Osteoblast (primary cell): Measurements from ENCODE around the gene GALNT9. TPM values are rescaled to one million over a fixed set of nuclear protein-coding genes. Genes with fewer than 3 reads are reported as not detected.

ENCODE experiments used
- DNase-seq: peaks from one replicate; pipeline ENCODE4 v3.0.0; 2011; ENCODE audit warnings: low spot score, mixed read lengths; ENCODE audit not compliant: insufficient read length; ENCODE audit errors: missing footprints
- H2AFZ ChIP-seq: 2 replicates; pipeline ENCODE4 v1.6.0; 2011; ENCODE audit warnings: mild to moderate bottlenecking, low read length
- H3K27ac ChIP-seq: 2 replicates; pipeline ENCODE4 v1.5.1; 2011; ENCODE audit warnings: mild to moderate bottlenecking, low read depth, low read length, moderate library complexity
- H3K27me3 ChIP-seq: 2 replicates; pipeline ENCODE4 v1.6.0; 2012; ENCODE audit warnings: mild to moderate bottlenecking, control low read depth, inconsistent platforms, low read length, moderate library complexity; ENCODE audit not compliant: insufficient read depth
- H3K36me3 ChIP-seq: 2 replicates; pipeline ENCODE4 v1.5.1; 2011; ENCODE audit warnings: mild to moderate bottlenecking, low read length, control low read depth, moderate library complexity; ENCODE audit not compliant: insufficient read depth
- H3K4me1 ChIP-seq: 2 replicates; pipeline ENCODE4 v1.5.1; 2011; ENCODE audit warnings: mild to moderate bottlenecking, low read length, control low read depth, moderate library complexity; ENCODE audit not compliant: insufficient read depth
- H3K4me2 ChIP-seq: 2 replicates; pipeline ENCODE4 v1.6.0; 2011; ENCODE audit warnings: mild to moderate bottlenecking, low read length; ENCODE audit not compliant: insufficient read depth
- H3K4me3 ChIP-seq: fragments of 200-600 bp; sonication (generic); 3 replicates; pipeline ENCODE4 v1.5.1; 2012; ENCODE audit warnings: mild to moderate bottlenecking, low read length, inconsistent platforms; ENCODE audit not compliant: insufficient read depth
- H3K79me2 ChIP-seq: 2 replicates; pipeline ENCODE4 v1.6.0; 2012; ENCODE audit warnings: mild to moderate bottlenecking, low read length, control low read depth, inconsistent platforms; ENCODE audit not compliant: insufficient read depth
- H3K9me3 ChIP-seq: 2 replicates; pipeline ENCODE4 v1.5.1; 2011; ENCODE audit warnings: low read depth, low read length, control low read depth
- H4K20me1 ChIP-seq: 2 replicates; pipeline ENCODE4 v1.6.0; 2012; ENCODE audit warnings: mild to moderate bottlenecking, low read length, control low read depth; ENCODE audit not compliant: insufficient read depth
- total RNA-seq: library from RNA; depleted of rRNA; stranded (reverse); fragments of >200 nt; gene quantifications from 2 replicates; pipeline ENCODE4 v1.2.3, GENCODE V29; 2012
- TF ChIP-seq, protein P1 (sequence below): IDR thresholded peaks from 2 replicates; pipeline ENCODE4 v1.5.1; 2011; ENCODE audit warnings: mild to moderate bottlenecking, low read depth, low read length, moderate library complexity; ENCODE audit errors: extremely low read depth

The GALNT9 gene
- total RNA-seq, 1 donor: 0.36 TPM

DNA sequence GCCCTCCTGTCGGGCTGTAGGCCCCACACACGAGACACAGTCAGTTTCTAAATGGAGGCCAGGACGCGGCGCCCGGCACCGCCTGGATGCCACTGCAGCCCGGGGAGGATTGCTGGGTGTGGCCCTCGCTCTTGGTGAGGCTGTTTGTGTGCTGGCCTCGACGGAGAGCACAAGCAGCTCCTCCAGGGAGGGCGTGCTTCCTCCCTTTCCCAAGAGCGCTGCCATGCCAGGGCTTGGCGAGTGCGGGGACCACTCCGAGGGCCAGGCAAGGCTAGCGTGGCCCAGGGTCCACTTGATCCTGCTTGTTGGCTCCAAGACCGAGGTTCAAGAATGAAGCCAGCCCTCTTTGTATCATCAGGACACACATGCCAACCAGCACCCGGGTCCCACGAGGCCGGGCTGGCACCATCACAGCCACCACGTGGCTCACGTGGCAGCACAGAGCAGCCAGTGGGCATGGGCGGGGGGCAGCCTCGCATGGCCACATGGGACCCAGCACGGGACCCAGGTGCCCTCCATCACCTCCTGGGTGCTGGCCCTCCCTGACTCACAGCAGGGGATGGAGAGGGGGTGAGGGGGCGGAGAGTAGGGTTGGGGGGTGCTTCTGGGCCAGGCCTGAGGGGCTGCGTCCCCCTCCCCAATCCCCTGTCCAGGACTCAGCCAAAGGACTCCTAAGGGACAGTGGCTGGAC is 113.9 kb downstream of the GALNT9 start:
- no peak overlapping the region for H3K27ac ChIP-seq
- H3K27me3 ChIP-seq: no peaks in the 10 kb centered on the region
- H3K79me2 ChIP-seq: no peaks in the 10 kb centered on the region
- H3K4me3 ChIP-seq: no peak overlapping the region
- no peak overlapping the region for H2AFZ ChIP-seq
- H3K4me2 ChIP-seq: no peak overlapping the region
- H3K4me1 ChIP-seq: no peaks in the 10 kb centered on the region
- H3K9me3 ChIP-seq: no peaks in the 10 kb centered on the region
- DNase-seq: no peak
- no peaks in the 10 kb centered on the region for H4K20me1 ChIP-seq
- no peaks in the 10 kb centered on the region for H3K36me3 ChIP-seq
- TF ChIP-seq, protein P1, sequence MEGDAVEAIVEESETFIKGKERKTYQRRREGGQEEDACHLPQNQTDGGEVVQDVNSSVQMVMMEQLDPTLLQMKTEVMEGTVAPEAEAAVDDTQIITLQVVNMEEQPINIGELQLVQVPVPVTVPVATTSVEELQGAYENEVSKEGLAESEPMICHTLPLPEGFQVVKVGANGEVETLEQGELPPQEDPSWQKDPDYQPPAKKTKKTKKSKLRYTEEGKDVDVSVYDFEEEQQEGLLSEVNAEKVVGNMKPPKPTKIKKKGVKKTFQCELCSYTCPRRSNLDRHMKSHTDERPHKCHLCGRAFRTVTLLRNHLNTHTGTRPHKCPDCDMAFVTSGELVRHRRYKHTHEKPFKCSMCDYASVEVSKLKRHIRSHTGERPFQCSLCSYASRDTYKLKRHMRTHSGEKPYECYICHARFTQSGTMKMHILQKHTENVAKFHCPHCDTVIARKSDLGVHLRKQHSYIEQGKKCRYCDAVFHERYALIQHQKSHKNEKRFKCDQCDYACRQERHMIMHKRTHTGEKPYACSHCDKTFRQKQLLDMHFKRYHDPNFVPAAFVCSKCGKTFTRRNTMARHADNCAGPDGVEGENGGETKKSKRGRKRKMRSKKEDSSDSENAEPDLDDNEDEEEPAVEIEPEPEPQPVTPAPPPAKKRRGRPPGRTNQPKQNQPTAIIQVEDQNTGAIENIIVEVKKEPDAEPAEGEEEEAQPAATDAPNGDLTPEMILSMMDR: no peak

DNA sequence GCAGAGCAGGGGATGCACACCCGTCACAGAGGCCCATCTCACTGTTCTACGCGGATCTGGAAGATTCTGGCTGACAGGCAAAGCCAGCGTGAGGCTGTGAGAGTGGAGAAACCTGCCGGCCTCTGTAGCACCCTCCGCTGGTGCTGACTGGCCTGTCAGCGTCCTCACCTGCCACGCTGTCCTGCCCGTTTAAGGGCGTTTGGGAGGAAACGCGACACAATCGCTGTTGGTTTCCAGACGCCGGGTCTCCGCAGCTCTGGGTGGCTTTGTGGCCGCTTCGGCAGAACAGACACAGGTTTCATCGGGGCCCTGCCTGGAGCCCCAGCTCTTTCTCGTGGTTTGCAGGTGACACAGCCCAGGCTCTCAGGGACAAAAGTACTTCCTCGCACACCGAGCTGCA is 114.5 kb downstream of the GALNT9 start:
- no peak overlapping the region for H2AFZ ChIP-seq
- H3K79me2 ChIP-seq: no peaks in the 10 kb centered on the region
- TF ChIP-seq, protein P1: no peak
- H3K4me1 ChIP-seq: no peaks in the 10 kb centered on the region
- no peaks in the 10 kb centered on the region for H4K20me1 ChIP-seq
- no peak overlapping the region for H3K27ac ChIP-seq
- DNase-seq: no peak
- H3K9me3 ChIP-seq: no peaks in the 10 kb centered on the region
- H3K4me2 ChIP-seq: no peak overlapping the region
- no peaks in the 10 kb centered on the region for H3K36me3 ChIP-seq
- H3K27me3 ChIP-seq: no peaks in the 10 kb centered on the region
- no peak overlapping the region for H3K4me3 ChIP-seq

DNA sequence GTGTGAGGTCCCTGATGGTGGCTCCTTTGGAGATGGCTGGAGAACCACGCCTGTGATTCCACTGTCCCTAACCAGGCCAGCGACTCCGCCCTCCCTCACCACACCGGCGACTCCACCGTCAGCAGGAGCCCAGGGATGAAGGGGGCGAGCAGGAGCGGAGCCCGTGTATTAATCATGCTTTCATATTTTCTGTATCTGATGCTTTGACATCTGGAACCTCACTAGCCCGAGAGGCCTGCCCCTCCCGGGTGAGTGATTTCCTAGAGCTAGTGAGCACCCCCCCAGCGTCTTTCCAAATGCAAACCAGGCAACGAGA is 115.3 kb downstream of the GALNT9 start:
- Histone ChIP-seq H3K27ac (no peak overlapping the region), H3K79me2 (no peaks in the 10 kb centered on the region), H3K4me2 (no peak overlapping the region), H3K36me3 (no peaks in the 10 kb centered on the region), H2AFZ (no peak overlapping the region), H3K4me1 (no peaks in the 10 kb centered on the region), H3K9me3 (no peaks in the 10 kb centered on the region), H4K20me1 (no peaks in the 10 kb centered on the region), H3K27me3 (no peaks in the 10 kb centered on the region), H3K4me3 (no peak overlapping the region)
- TF ChIP-seq, protein P1: no peak
- DNase-seq: no peak

DNA sequence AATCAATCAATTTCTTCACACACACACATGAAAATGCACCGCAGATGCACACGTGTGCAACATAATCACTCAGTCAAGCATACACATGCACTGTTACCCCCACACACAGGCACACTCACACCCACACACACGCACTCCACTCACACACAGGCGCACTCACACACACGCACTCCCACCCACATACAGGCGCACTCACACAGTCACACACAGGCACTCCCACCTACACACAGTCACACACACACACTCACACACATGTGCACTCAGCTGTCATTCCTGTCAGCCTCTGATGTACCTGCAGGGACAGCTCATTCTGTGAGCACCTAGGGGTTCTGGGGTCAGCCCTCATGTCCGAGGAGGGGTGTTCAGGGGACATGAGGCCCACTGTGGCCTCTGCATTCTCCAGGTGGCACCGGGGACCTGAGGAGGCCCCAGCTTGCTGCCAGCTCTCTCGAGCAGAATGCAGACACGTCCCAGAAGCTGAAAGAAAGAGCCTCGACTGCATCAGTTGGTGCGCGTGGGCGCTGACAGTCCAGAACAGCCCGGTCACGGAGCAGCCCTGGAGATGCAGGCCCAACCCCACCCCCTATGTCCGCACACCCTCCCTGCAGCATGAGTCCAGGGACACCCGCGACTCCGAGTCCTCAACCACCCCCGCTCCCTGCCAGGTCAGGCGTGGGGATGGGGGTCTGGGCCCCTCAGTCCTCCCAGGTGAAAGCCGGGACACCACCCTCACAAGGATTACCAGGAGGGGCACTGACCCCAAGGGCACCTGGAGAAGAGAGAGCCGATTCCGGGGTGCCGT is 115.8 kb downstream of the GALNT9 start:
- no peak overlapping the region for H2AFZ ChIP-seq
- TF ChIP-seq, protein P1: no peak
- no peaks in the 10 kb centered on the region for H3K79me2 ChIP-seq
- H3K9me3 ChIP-seq: no peaks in the 10 kb centered on the region
- no peak overlapping the region for H3K4me3 ChIP-seq
- no peak for DNase-seq
- H3K27ac ChIP-seq: no peak overlapping the region
- H3K4me2 ChIP-seq: no peak overlapping the region
- no peaks in the 10 kb centered on the region for H3K27me3 ChIP-seq
- H3K36me3 ChIP-seq: no peaks in the 10 kb centered on the region
- no peaks in the 10 kb centered on the region for H3K4me1 ChIP-seq
- no peaks in the 10 kb centered on the region for H4K20me1 ChIP-seq
